Suprapubic skin (tissue), 4 donors: Measurements from ENCODE around the gene TRIM7.

Source experiments
- CTCF ChIP-seq, 2 donors: fragments of 200-600 bp in 1 of 2; fragments of 450-650 bp in 1 of 2; sonication (generic) in 1 of 2; IDR thresholded peaks; one replicate each; pipeline ENCODE4 v1.5.1; 2016 to 2019; ENCODE audit warnings: antibody characterized with exemption in 2 of 2, mild to moderate bottlenecking in 1 of 2, moderate library complexity in 1 of 2
- EP300 ChIP-seq: sonication (generic); formaldehyde crosslinking; IDR thresholded peaks from one replicate; pipeline ENCODE4 v1.6.1; 2017; ENCODE audit warnings: antibody characterized with exemption
- POLR2A ChIP-seq, 2 donors: fragments of 450-650 bp; IDR thresholded peaks; one replicate each; pipeline ENCODE4 v1.6.1; 2017; ENCODE audit warnings: antibody characterized with exemption in 2 of 2, mild to moderate bottlenecking in 2 of 2, moderate library complexity in 2 of 2
- POLR2AphosphoS5 ChIP-seq, 3 donors: sonication (generic); formaldehyde crosslinking; IDR thresholded peaks; one replicate each; pipeline ENCODE4 v1.6.1; 2017; ENCODE audit warnings: antibody characterized with exemption in 3 of 3

- TF ChIP-seq CTCF (IDR thresholded peaks at IDR 0.05): no peak
- TF ChIP-seq POLR2A (IDR thresholded peaks at IDR 0.05): no peak
- no peak for TF ChIP-seq EP300
- TF ChIP-seq POLR2AphosphoS5 (IDR thresholded peaks at IDR 0.05): no peak
Measured at GRCh38 chr5:181232593-181232992, 27.6 kb upstream of the TRIM7 start.
